ENCODE measurements around the gene CBX3.

DNA sequence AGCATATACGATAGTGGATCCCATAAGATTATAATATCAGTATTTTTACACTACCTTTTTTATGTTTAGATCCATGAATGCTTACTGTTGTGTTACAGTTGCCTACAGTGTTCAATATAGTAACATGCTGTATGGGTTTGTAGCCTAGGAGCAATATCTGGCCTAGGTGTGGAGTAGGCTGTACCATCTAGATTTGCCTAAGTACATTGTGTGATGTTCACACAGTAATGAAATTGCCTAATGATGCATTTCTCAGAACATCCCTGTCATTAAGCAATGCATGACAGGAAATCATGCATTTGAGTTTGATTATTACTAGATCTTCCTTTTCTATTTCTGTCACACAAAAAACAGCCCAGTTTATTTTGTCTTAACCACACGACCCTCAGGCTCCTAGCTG lies 14.5 kb downstream of the CBX3 start:
- TF ChIP-seq, protein P1, sequence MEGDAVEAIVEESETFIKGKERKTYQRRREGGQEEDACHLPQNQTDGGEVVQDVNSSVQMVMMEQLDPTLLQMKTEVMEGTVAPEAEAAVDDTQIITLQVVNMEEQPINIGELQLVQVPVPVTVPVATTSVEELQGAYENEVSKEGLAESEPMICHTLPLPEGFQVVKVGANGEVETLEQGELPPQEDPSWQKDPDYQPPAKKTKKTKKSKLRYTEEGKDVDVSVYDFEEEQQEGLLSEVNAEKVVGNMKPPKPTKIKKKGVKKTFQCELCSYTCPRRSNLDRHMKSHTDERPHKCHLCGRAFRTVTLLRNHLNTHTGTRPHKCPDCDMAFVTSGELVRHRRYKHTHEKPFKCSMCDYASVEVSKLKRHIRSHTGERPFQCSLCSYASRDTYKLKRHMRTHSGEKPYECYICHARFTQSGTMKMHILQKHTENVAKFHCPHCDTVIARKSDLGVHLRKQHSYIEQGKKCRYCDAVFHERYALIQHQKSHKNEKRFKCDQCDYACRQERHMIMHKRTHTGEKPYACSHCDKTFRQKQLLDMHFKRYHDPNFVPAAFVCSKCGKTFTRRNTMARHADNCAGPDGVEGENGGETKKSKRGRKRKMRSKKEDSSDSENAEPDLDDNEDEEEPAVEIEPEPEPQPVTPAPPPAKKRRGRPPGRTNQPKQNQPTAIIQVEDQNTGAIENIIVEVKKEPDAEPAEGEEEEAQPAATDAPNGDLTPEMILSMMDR (IDR thresholded peaks at IDR 0.05; ENCODE audit: insufficient read depth, low read depth, low read length), result no peak
- no peak for TF ChIP-seq EZH2 (IDR thresholded peaks at IDR 0.05; ENCODE audit: insufficient read depth, low read length)
